Endothelial cell of umbilical vein (primary cell): Measurements from ENCODE around the gene PUM2. TPM values are rescaled to one million over a fixed set of nuclear protein-coding genes. Genes with fewer than 3 reads are reported as not detected.

Source experiments
- BruUV-seq: library from RNA; stranded (reverse); fragments of 400-500 nt; replicated peaks from 2 replicates; lab custom pipeline; 2021; lab: Mats Ljungman, UMichigan
- CTCF ChIA-PET: fragments of 300-600, 350-600 bp; sonication (Branson Sonifier 250); formaldehyde crosslinking; loops from one replicate; lab custom pipeline; 2021; ENCODE audit warnings: antibody characterized with exemption, inconsistent platforms; lab: Charles Lee
- POLR2A ChIA-PET: fragments of 300-600, 350-600 bp; sonication (Branson Sonifier 250); formaldehyde crosslinking; loops from one replicate; lab custom pipeline; 2021; ENCODE audit warnings: antibody characterized with exemption, inconsistent platforms; lab: Charles Lee
- DNase-seq: peaks from one replicate; pipeline ENCODE4 v3.0.0-alpha.2; 2011; ENCODE audit warnings: low read depth, low spot score
- FAIRE-seq: peaks from 2 replicates; lab custom pipeline; 2011; peaks lifted over from hg19 to GRCh38; lab: Jason Lieb, UNC
- H2AFZ ChIP-seq: 2 replicates; pipeline ENCODE4 v1.6.0; 2012; ENCODE audit warnings: low read depth, low read length, control low read depth, inconsistent platforms
- H3K27ac ChIP-seq: 2 replicates; pipeline ENCODE4 v1.5.1; 2011; ENCODE audit warnings: low read depth, mild to moderate bottlenecking, control low read depth, low read length, moderate library complexity; ENCODE audit not compliant: insufficient read depth
- H3K27me3 ChIP-seq, 2 experiments: 2 replicates each; pipeline versions ENCODE4 v1.6.0 to v1.6.1; 2011; ENCODE audit warnings: low read length in 2 of 2, mixed read lengths in 1 of 2; ENCODE audit not compliant: control insufficient read depth in 2 of 2, insufficient read depth in 2 of 2
- H3K36me3 ChIP-seq, 2 experiments: 2 replicates in 1 of 2; 3 replicates in 1 of 2; pipeline ENCODE4 v1.5.1; 2011; ENCODE audit warnings: low read length in 2 of 2, mild to moderate bottlenecking in 1 of 2, moderate library complexity in 1 of 2; ENCODE audit not compliant: control insufficient read depth in 2 of 2, insufficient read depth in 2 of 2; ENCODE audit errors: extremely low read depth in 1 of 2
- H3K4me1 ChIP-seq: 3 replicates; pipeline ENCODE4 v1.5.1; 2011; ENCODE audit warnings: mild to moderate bottlenecking, low read length; ENCODE audit not compliant: control insufficient read depth, insufficient read depth; ENCODE audit errors: extremely low read depth
- H3K4me2 ChIP-seq: 2 replicates; pipeline ENCODE4 v1.6.1; 2011; ENCODE audit warnings: low read length, control low read depth, mixed read lengths; ENCODE audit not compliant: insufficient read depth
- H3K4me3 ChIP-seq, 3 experiments: fragments of 200-600 bp in 1 of 3; sonication (generic), shearing (Covaris generic) in 1 of 3; replicated peaks in 1 of 3; 2 replicates each; pipeline ENCODE4 v1.5.1; 2011 to 2016; ENCODE audit warnings: control low read depth in 3 of 3, low read length in 3 of 3, mild to moderate bottlenecking in 2 of 3, inconsistent platforms in 1 of 3, low read depth in 1 of 3, moderate library complexity in 1 of 3; ENCODE audit not compliant: insufficient read depth in 1 of 3
- H3K79me2 ChIP-seq: 2 replicates; pipeline ENCODE4 v1.6.0; 2012; ENCODE audit warnings: low read length, inconsistent platforms; ENCODE audit not compliant: control insufficient read depth, insufficient read depth
- H3K9ac ChIP-seq: replicated peaks from 2 replicates; pipeline ENCODE3; 2011; ENCODE audit warnings: low read length, control low read depth; ENCODE audit not compliant: insufficient read depth; ENCODE audit errors: extremely low read depth
- H3K9me1 ChIP-seq: replicated peaks from 3 replicates; pipeline ENCODE4 v1.6.0; 2011; ENCODE audit warnings: mild to moderate bottlenecking, low read length; ENCODE audit not compliant: control insufficient read depth, insufficient read depth; ENCODE audit errors: extremely low read depth
- H3K9me3 ChIP-seq: replicated peaks from 2 replicates; pipeline ENCODE4 v1.5.1; 2012; ENCODE audit warnings: low read length, inconsistent platforms; ENCODE audit not compliant: control insufficient read depth, insufficient read depth
- H4K20me1 ChIP-seq: replicated peaks from 2 replicates; pipeline ENCODE3; 2011; ENCODE audit warnings: mild to moderate bottlenecking, low read length; ENCODE audit not compliant: control insufficient read depth, insufficient read depth; ENCODE audit errors: extremely low read depth
- CTCF ChIP-seq, 2 donors: IDR thresholded peaks; 1 replicate in 1 of 2; 2 replicates in 1 of 2; pipeline ENCODE4 v1.5.1; 2011; ENCODE audit warnings: low read length in 2 of 2, mild to moderate bottlenecking in 2 of 2, moderate library complexity in 2 of 2, control low read depth in 1 of 2, inconsistent platforms in 1 of 2, low read depth in 1 of 2; ENCODE audit not compliant: insufficient read depth in 1 of 2; ENCODE audit errors: extremely low read depth in 1 of 2
- EZH2 ChIP-seq: IDR thresholded peaks from 2 replicates; pipeline ENCODE4 v1.6.1; 2012; ENCODE audit warnings: borderline replicate concordance, low read depth, mild to moderate bottlenecking, moderate library complexity, low read length, inconsistent platforms; ENCODE audit not compliant: severe bottlenecking
- FOS ChIP-seq: IDR thresholded peaks from 2 replicates; pipeline ENCODE4 v1.6.1; 2011; ENCODE audit warnings: mild to moderate bottlenecking, low read length, moderate library complexity, borderline replicate concordance; ENCODE audit not compliant: insufficient read depth
- dilution Hi-C: fragments of 300-500 bp; cut with MboI; formaldehyde crosslinking; loops from one replicate; pipeline ENCODE4 v1.15.0; 2019; ENCODE audit warnings: low sequenced_read_pairs; ENCODE audit not compliant: extremely low pct_ligation_motif_present
- intact Hi-C: fragments of 100-400 bp; cut with micrococcal nuclease; formaldehyde crosslinking; loops from one replicate; pipeline ENCODE4 v1.10.0; 2022
- polyA plus RNA-seq, 4 experiments: library from polyadenylated mRNA; depleted of rRNA in 3 of 4; stranded (reverse) in 3 of 4; unstranded in 1 of 4; fragments of >200 nt; gene quantifications; 2 replicates each; pipeline versions ENCODE4 v1.2.1 to v1.2.3, GENCODE V29; 2011 to 2012; ENCODE audit warnings: missing spikeins in 1 of 4
- total RNA-seq: library from RNA; stranded (reverse); gene quantifications from 2 replicates; pipeline ENCODE4 v1.2.3, GENCODE V29; 2021

The PUM2 gene
- total and polyA plus RNA-seq, 2 donors (not counting 3 experiments of a cell fraction or from before 2014, with no cell fraction given): 32.9 to 83.7 TPM

DNA sequence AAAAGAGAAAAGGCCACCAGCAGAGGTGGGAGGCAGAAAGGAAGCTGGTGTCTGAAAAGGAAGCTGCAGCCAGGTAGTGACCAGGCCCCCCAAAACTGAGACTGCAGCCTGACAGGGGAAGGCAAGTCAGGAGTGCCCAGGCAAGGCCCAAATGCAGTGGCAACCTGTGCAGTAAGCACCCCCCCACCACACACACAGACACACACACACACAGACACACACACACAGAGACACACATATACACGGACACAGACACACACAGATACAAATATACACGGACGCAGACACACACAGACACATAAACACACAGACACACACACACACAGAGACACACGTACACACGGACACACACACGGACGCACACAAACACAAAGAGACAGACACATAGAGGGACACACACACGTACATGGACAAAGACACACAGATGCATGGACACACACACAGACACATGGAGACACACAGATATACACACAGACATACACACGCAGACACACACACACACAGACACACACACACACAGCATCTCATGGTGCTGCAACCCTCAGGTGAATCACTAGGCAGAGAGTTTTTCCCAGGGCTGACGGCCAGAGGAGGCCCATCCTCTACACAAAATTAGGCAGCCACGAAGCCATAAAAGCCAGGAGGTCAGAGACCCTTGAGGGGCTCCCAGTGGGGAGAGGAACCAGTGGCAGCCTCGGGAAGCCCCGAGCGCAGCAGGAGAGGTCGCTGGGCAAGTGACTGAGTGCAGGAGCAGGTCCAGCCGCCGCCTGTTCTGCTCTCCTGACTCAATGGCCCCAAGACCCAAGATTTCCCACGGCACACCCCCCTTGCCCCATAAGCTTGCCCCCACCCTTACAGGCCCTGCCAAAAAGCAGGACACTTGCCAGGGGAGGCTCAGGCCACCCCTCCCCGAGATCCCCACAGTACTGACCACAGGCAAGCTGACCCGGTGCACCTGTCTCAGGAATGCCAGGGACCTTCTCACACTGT, 132.0 kb downstream of the PUM2 start:
- Histone ChIP-seq H3K36me3 (no peaks in the 10 kb centered on the region), H3K9me3 (no peaks in the 10 kb centered on the region), H3K4me2 (no peak overlapping the region), H3K27me3 (peaks cover 3 to 13% of the 10 kb centered on the region in 2 experiments), H2AFZ (no peak overlapping the region), H4K20me1 (no peaks in the 10 kb centered on the region), H3K4me1 (peaks cover 3% of the 10 kb centered on the region), H3K4me3 (no peak overlapping the region), H3K27ac (no peak overlapping the region), H3K9ac (no peak overlapping the region), H3K79me2 (no peaks in the 10 kb centered on the region), H3K9me1 (no peaks in the 10 kb centered on the region)
- no TSS peak for BruUV-seq
- no peak for FAIRE-seq
- TF ChIP-seq CTCF (IDR thresholded peaks at IDR 0.05; ENCODE audit: extremely low read depth in 1 of 2, insufficient read depth in 1 of 2, low read depth in 1 of 2, low read length in 2 of 2): no peak
- no peak for TF ChIP-seq EZH2
- no peak for TF ChIP-seq FOS
- no peak for DNase-seq
- dilution Hi-C loops (no loop called here), intact Hi-C loops (no loop called here)
- POLR2A ChIA-PET: no interaction called here
- CTCF ChIA-PET: no interaction called here
